K562 (cell line): ENCODE data around the gene PRF1. TPM values are rescaled to one million over a fixed set of nuclear protein-coding genes. Genes with fewer than 3 reads are reported as not detected.

Source experiments
- AFF1 ChIP-seq, 2 experiments: fragments of 450-650 bp; IDR thresholded peaks; 2 replicates each; pipeline ENCODE4 v1.6.1; 2018; ENCODE audit warnings: mild to moderate bottlenecking in 2 of 2, low read depth in 1 of 2; ENCODE audit not compliant: partially characterized antibody in 2 of 2
- ARNT ChIP-seq, 2 experiments: fragments of 450-650 bp; IDR thresholded peaks; 2 replicates each; pipeline ENCODE4 v1.6.1; 2016; ENCODE audit warnings: mild to moderate bottlenecking in 1 of 2
- CXXC5 ChIP-seq: fragments of 250-450 bp; sonication (Bioruptor Pico); IDR thresholded peaks from 2 replicates; pipeline ENCODE4 v1.8.0; 2022; ENCODE audit warnings: inconsistent platforms, mild to moderate bottlenecking, moderate library complexity
- DIDO1 ChIP-seq: fragments of 450-650 bp; IDR thresholded peaks from 2 replicates; pipeline ENCODE4 v1.6.1; 2016; ENCODE audit warnings: low read depth, missing biosample characterization, missing genetic modification characterization
- DPF2 ChIP-seq: fragments of 450-650 bp; IDR thresholded peaks from 2 replicates; pipeline ENCODE4 v1.6.1; 2016
- ELF2 ChIP-seq: fragments of 250-450 bp; sonication (Bioruptor Pico); IDR thresholded peaks from 2 replicates; pipeline ENCODE4 v1.5.0; 2021; ENCODE audit warnings: mild to moderate bottlenecking
- FOXM1 ChIP-seq, 2 experiments: fragments of 450-650 bp in 1 of 2; sonication (generic) in 1 of 2; formaldehyde crosslinking in 1 of 2; IDR thresholded peaks; 2 replicates each; pipeline versions ENCODE4 v1.6.1 to v1.9.0; 2017 to 2022; ENCODE audit warnings: low read depth in 2 of 2, mild to moderate bottlenecking in 2 of 2, missing genetic modification reagents in 1 of 2, moderate library complexity in 1 of 2
- GTF2F1 ChIP-seq: IDR thresholded peaks from 2 replicates; pipeline ENCODE4 v1.6.1; 2011; ENCODE audit warnings: low read depth, low read length, improper control_type of control experiment
- HDAC6 ChIP-seq: IDR thresholded peaks from 2 replicates; pipeline ENCODE4 v1.6.1; 2012; ENCODE audit warnings: low read depth, mild to moderate bottlenecking, control low read depth, inconsistent platforms, low read length, moderate library complexity
- MIER1 ChIP-seq: fragments of 450-650 bp; IDR thresholded peaks from 2 replicates; pipeline ENCODE4 v1.6.1; 2016; ENCODE audit warnings: antibody characterized with exemption, mild to moderate bottlenecking, low read depth
- NFXL1 ChIP-seq: fragments of 450-650 bp; formaldehyde crosslinking; IDR thresholded peaks from 2 replicates; pipeline ENCODE4 v1.4.0; 2021; ENCODE audit warnings: mild to moderate bottlenecking
- PBX2 ChIP-seq, 2 experiments: IDR thresholded peaks in 1 of 2; conservative IDR thresholded peaks in 1 of 2; 2 replicates each; pipeline ENCODE4 v1.6.1; 2016; ENCODE audit warnings: low read depth in 2 of 2, mild to moderate bottlenecking in 1 of 2, missing compliant biosample characterization in 1 of 2, missing genetic modification characterization in 1 of 2, moderate library complexity in 1 of 2
- RAD51 ChIP-seq: fragments of 450-650 bp; IDR thresholded peaks from 2 replicates; pipeline ENCODE4 v1.7.1; 2016; ENCODE audit warnings: low read depth, mild to moderate bottlenecking, borderline replicate concordance
- SMAD4 ChIP-seq: fragments of 250-450 bp; sonication (Bioruptor Pico); conservative IDR thresholded peaks from 2 replicates; pipeline ENCODE4 v1.8.0; 2021; ENCODE audit warnings: inconsistent platforms, mild to moderate bottlenecking, moderate library complexity
- SMARCA4 ChIP-seq: fragments of 450-650 bp; IDR thresholded peaks from 2 replicates; pipeline ENCODE4 v1.6.1; 2016
- SPI1 ChIP-seq: IDR thresholded peaks from 2 replicates; pipeline ENCODE4 v1.6.1; 2011; ENCODE audit warnings: low read depth, low read length, control low read depth, borderline replicate concordance
- ZNF232 ChIP-seq: sonication (generic); formaldehyde crosslinking; IDR thresholded peaks from 2 replicates; pipeline ENCODE4 v1.8.0; 2022; ENCODE audit warnings: mild to moderate bottlenecking, missing genetic modification reagents
- ZNF347 ChIP-seq: fragments of 450-650 bp; formaldehyde crosslinking; IDR thresholded peaks from 2 replicates; pipeline ENCODE4 v1.4.0; 2020; ENCODE audit warnings: low read depth, mild to moderate bottlenecking, moderate library complexity
- ZNF77 ChIP-seq: fragments of 250-450 bp; sonication (Bioruptor Pico); IDR thresholded peaks from 2 replicates; pipeline ENCODE4 v1.5.0; 2020
- polyA plus RNA-seq, 8 experiments: library from polyadenylated mRNA; depleted of rRNA in 4 of 8; stranded (reverse) in 5 of 8; unstranded in 3 of 8; fragments of >200 nt; fragmentation: Nextera tagmentation in 2 of 8; fragmentation: Illumina TruSeq in 1 of 8; extraction: Ambion mirVana in 2 of 8; extraction: Trizol in 1 of 8; gene quantifications; 2 replicates each; pipeline versions ENCODE4 v1.2.1 to v1.2.3, GENCODE V29; 2011 to 2014; ENCODE audit warnings: inconsistent platforms in 1 of 8, missing spikeins in 1 of 8
- total RNA-seq, 7 experiments: library from RNA; depleted of rRNA in 6 of 7; stranded (reverse); fragments of >200 nt in 6 of 7; fragmentation: Illumina TruSeq in 2 of 7; extraction: Trizol in 2 of 7; gene quantifications; 2 replicates each; pipeline versions ENCODE4 v1.2.1 to v1.2.3, GENCODE V29; 2011 to 2021; ENCODE audit warnings: low replicate concordance in 1 of 7

The PRF1 gene
- total and polyA plus RNA-seq, 9 of the 15 experiments (the other 6 are each of a cell fraction or from before 2014, with no cell fraction given) = 3.8 to 8.6 (median 6.3) TPM

- TF ChIP-seq CXXC5 (peak; percentile 38; the same call in 1 of the 2 replicates), ARNT (IDR thresholded peaks at IDR 0.05) (no peak), RAD51 (no peak), GTF2F1 (no peak), ELF2 (CRISPR knock-in tag) (peak; percentile 51; the same call in 1 of the 2 replicates), FOXM1 (IDR thresholded peaks at IDR 0.05; ENCODE audit: low read depth) (peak; percentile 36; the same call in 1 of the 2 replicates), FOXM1 (CRISPR knock-in tag; IDR thresholded peaks at IDR 0.05; ENCODE audit: low read depth) (no peak), SPI1 (0 out of 2 replicates have a peak, but pooled peaks have one; percentile 24), ZNF77 (no peak), SMAD4 (CRISPR knock-in tag) (0 out of 2 replicates have a peak, but pooled peaks have one; percentile 29), AFF1 (IDR thresholded peaks at IDR 0.05; ENCODE audit: low read depth in 1 of 2, partially characterized antibody in 2 of 2) (peak in 1 of 2 experiments; percentile 50), MIER1 (no peak), DIDO1 (tag) (no peak), ZNF347 (CRISPR knock-in tag) (no peak), NFXL1 (no peak), SMARCA4 (no peak), HDAC6 (no peak), ZNF232 (CRISPR knock-in tag) (no peak), PBX2 (CRISPR knock-in tag; IDR thresholded peaks at IDR 0.05; ENCODE audit: low read depth) (no peak), PBX2 (tag; conservative IDR thresholded peaks at IDR 0.05; ENCODE audit: low read depth) (0 out of 2 replicates have a peak, but pooled peaks have one; percentile 31), DPF2 (no peak)
Measured at GRCh38 chr10:70621503-70622078, 19.1 kb upstream of the PRF1 start (continued).
